Inflammatory macrophage treated with lipopolysaccharide for 4 hours (primary cell): ENCODE results near the gene CDS2.

Experiments used
- DNase-seq: peaks from one replicate; pipeline ENCODE4 v3.0.0-alpha.2; 2020

The CDS2 gene

DNA sequence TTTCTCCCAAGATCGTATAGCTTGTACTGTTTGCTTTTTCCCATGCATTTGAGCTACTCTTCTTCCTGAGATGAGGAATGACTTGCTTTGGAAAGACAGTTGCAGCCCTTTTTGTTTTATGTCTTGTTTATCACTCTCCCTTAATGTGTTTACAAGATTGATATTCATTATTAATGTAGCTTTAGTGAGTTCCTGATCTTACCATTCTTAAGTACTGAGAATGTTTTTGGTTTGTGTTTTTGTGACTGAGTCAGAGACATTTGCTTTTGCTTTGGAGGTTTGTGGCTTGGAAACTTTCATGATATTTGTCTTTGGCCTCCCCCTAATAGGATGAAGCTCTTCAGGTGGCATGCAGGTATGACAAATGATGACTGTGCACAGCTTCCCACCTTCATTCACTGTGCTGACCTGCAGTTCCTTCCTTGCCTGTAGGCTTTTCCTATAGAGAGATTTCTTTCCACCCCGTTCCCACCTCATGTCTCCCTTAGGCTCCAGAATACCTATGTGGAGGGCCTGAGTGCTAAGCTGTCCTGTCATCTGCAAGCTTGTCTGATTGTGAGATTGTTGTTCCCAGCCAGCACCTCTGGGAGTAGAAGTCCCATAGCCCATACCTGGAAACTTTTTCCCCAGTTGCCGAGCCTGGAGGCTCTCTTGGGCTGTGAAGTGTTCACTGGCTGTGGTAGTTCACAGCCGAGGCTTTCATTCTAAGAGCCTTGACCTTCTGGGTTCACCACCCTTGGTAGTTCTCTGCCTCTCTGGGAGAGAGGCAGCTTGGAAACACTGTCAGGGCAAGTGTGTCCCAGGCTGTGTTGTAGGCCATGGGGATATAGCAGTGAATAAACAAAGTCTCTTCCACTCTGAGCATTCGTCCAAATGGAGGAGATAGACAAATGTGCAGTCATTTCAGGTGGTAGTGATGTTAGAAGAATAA is 27.1 kb downstream of the CDS2 start:
- no peak for DNase-seq

DNA sequence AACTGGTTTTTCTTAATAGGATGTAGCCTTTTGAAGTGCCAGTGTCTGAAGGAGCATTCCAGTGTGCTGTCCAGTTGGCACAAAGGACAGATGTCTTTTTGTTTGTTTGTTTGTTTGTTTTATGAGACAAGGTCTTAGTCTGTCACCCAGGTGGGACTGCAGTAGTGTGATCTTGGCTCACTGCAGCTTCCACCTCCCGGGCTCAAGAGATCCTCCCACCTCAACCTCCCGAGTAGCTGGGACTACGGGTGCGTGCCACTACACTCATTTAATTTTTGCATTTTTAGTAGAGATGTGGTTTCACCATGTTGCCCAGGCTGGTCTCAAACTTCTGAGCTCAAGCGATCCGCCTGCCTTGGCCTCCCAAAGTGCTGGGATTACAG is 27.7 kb downstream of the CDS2 start:
- no peak for DNase-seq

DNA sequence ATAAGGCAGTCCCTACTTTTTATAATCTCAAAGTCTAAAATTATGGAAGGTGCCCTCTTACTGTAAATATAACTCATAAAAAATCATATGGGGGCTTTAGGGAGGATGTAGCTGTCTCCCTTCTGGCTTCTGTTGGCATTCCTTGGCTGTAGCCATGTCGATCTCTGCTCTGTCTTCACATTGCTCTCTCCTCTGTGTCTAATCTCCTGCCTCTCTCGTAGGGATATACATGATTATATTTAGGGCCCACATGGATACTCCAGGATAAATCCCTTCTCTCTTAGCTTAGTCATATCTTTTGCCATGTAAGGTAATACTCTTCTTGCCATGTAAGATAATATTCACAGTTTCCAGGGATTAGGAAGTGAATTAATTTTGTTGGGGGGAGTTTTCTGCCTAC is 28.6 kb downstream of the CDS2 start:
- DNase-seq, result no peak

DNA sequence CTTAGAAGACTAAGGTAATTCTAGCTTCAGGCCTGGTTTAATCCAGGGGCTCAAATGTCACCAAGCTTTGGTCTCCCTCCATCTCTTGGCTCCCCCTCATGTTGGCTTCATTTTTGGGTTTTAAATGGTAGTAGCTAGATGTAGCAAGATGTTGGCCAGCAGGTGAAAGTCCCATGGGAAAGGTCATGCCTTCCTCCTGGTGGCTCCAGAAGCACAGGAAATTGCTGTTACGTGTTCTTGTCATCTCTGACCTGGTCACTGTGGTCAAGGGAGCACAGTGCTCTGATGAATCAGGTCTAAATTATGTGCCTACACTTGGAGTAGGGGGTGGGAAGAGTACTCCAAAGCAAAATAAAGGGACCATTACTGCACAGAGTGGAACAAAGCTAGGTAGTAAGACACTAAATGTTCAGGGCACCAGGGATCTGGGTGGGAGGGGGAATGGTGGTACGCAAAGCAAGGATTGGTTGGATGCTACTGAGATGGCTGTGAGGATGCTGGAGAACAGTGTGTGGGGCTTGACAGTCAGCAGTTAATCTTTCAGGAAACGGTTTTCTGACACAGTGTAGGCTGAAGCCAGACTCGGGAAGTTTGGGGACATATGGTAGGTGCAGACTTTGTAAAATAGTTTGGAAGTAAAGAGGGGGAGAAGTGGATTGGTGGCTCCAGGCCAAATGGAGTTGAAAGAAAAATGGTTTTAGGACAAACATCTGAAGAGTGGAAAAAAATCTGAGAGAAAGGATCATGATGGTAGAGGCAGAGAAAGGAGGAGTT is 30.1 kb downstream of the CDS2 start:
- DNase-seq, result no peak

DNA sequence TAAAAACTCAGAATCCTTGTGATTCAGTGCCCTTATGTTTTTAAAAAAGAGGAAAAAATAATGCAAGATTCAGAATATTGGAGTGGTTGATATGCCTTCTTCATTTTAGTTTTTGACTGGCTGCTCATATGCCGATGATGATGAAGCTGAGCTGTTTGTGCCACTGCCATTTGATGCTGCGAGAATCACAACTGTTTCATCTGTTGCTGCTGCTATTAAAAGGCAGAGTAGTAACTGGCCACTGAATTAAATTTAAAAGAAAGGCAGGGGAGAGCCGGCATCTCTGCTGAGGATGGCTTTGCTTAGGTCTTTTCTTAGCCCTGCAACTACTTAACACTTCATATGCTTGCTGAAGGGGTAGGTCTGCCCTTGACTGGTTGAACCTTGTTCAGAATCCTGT is 33.1 kb downstream of the CDS2 start:
- DNase-seq, result no peak

DNA sequence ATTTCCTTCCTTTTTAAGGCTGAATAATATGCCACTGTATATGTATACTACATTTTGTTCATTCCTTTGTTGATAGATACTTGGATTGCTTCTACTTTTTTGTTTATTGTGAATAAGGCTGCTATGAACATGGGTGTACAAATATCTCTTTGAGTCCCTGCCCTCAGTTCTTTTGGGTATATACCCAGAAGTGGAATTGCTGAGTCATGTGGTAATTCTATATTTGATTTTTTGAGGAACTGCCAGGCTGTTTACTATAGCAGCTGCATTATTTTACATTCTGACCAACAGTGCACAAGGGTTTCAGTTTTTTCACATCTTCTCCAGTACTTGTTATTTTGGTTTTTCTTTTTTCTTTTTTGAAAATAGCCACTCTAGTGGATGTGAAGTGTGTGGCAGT is 34.1 kb downstream of the CDS2 start:
- DNase-seq, result peak; percentile 61

DNA sequence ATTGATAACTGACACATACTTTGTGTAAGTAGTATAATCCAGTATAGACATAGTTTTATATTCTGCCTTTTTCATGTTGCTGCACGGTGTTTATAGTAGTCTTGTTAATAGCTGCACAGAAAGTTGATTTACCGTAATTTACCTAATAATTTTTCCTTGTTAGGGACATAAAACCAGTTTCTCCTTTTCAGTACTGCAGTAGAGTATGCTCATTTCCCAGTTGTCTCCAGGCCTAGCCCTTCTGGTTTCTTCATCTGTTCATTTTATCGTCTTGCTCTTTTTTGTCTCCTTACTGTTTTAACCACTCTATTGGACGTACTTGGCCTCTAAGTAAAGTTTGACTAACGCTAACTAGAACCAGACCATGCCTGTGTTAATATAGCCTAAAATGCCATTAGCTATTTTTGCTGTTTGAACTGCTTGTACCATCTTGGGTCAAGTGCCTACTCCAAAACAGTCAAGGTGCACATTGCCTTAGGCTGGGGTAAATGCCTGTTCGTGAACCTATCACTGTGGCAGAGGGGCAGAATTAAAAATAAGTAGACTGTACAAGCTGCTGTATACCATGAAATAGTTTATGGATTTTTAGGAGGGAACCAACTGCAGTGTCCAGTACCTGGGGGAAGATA is 34.8 kb downstream of the CDS2 start:
- DNase-seq, result no peak

DNA sequence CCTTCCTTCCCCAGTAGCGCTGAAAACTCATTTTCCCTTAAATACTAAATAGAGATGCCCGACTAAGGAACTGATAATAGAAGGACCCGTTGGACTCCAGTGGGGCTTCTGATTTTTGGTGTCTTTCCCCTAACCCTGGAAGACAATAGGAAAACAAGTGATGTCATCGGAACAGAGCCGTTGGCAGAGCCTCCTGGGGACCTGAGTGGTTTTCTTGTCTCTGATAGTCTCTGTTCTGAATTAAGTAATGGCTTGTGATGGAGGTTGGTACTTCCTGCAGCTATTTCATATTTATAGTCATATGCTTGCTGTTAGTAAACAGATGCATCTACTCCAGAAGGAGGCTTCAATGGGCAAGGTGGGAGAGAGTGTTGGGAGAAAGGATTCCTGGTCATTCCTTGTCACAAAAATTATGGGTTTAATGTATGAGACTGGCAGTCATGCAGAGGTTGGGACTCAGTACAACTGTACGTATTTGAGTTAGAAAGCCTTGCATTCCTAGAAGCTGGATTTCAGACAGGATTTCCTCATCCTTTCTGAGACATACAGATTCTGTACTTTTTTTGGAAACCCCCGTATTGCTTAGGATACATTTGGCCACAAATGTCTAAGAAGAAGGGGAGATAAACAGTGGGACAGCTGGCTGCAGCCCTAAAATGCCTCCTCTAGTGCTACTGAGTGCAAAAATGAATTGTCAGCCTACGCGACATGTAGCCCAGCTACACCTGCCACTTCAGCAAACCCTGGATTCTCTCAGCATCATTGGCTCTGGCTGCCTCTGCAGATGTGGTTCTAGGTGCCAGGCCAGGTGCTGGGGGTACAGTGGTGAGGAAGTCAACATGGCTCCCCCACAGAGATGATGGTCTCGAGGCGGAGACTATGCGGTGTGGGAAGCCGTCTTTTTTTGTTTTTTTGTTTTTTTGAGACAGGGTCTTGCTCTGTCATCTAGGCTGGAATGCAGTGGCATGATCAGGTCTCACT is 38.1 kb downstream of the CDS2 start:
- peak; percentile 64 for DNase-seq

DNA sequence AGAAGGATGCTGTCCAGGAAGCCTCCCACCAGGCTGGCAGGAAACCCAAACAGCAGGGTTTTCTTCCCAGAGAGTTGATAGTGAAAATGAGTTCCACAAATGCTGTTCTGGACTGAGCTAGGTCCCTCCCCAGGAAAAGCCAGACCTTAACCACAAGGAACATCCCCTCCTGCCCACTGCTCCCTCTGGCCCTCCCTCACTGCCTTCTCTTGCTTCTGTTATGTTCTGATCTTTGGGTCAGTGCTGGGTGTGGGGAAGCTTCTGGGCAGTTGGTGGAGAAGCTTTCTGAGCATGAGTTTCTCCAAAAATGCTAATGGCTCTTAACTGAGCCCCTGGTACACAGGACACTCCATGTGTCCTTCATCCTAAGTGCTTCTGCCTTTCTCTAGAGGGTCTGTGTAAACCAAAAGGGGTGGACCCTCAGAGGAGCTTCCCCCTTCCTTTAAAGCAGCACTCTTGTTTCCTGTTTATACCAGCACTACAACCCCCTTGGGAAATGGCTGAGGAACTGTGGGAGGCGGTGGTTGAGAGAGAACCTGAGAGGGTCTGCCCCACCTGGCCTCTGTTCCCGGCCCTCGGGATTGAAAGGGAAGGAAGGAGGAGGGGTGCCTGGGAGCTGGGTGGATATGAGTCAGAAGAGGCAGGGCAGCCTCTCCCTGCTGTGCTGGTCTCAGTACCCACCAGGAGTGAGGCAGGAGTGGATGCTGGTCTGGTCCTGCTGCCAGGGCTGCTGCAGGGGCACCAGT is 42.0 kb downstream of the CDS2 start:
- DNase-seq, result peak; percentile 54

DNA sequence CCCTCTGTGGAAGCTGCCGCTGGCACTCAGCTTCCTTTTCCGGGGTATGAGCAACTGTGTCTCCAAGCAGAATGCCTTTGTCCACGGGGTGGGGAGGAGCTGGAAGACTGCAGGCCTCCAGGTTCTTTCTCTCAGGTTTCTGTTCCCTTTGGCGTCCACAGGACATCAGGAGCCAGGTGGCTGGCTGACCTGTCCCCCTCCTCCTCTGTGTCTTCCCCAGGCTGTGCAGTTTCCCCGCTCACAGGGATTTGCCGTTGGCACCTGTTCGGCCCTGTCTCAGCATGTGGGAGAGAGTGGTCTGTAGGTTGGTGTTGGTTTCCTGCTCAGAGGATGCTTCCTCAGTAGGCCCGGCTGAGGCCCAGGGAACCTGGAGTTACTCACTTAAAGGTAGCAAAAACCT is 43.5 kb downstream of the CDS2 start:
- no peak for DNase-seq

DNA sequence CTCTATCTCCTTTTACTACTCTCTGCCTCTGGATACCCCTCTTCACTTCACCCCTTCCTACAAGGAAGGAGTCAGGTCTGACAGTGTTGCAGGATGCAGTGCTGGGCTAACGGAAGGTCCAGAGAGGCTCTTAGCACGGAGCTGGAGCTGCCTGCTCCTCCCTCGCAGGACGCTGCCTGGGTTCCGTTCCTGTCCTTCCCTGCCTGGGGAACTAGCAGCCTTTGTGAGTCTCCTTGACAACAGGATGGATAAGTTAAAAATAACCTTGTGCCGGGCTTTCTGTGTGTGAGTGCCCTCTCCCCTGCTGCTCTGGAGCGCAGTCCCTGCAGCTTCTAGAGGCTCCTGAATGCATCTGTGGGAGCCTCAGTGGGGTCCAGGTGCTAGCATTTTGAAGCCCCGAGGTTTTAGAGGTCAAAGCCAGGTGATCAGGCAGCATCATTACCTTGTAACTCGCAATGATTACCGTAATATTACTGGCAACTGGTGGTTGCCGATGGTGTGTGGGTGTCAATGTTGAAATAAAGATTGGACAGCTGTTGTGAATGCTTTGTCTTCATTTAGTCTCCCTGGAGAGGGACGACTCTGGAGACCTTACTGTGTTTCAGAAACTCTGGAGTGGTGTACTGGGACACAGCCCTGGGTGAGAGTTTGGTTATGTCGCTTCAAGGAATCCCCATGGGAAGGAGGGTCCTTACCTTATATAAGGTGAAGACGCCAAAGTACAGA is 44.4 kb downstream of the CDS2 start:
- DNase-seq, result no peak

DNA sequence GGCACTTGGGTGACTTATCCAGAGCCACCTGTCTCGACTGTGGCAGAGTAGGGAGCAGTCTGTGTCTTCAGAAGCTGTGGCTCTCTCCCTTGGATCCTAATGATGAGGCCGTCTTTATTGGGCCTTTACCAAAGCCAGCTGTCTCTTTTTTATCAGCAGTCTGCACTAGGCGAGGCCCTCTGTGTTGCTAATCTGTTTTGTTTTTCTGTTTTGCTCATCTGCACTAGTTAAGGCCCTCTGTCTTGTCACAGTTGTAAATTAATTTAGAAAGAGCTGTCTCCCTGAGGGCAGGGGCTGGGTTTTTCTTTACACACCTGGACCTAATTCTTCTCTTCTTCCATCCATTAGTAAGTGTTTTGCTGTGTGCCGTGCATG is 45.0 kb downstream of the CDS2 start:
- DNase-seq, result no peak

DNA sequence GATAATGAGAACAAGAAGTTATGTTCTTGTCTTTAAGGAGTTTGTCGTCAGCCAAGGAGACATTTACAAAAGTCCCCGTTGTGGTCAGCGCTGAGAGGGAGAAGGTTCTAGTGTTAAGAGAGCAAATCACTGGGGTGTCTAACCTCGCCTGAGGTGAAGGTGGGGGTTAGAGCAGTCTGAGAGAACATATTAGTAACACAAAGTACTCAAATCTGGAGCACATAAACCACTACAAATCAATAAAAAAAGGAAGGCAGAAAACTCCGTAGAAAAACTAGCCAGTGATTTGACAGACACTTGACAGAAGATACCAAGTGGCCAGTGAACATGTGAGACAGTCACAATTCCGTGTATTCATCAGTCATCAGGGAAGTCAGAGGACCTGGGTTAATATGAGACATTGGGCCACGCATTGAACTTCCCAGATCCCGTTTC is 45.4 kb downstream of the CDS2 start:
- peak; percentile 25 for DNase-seq

DNA sequence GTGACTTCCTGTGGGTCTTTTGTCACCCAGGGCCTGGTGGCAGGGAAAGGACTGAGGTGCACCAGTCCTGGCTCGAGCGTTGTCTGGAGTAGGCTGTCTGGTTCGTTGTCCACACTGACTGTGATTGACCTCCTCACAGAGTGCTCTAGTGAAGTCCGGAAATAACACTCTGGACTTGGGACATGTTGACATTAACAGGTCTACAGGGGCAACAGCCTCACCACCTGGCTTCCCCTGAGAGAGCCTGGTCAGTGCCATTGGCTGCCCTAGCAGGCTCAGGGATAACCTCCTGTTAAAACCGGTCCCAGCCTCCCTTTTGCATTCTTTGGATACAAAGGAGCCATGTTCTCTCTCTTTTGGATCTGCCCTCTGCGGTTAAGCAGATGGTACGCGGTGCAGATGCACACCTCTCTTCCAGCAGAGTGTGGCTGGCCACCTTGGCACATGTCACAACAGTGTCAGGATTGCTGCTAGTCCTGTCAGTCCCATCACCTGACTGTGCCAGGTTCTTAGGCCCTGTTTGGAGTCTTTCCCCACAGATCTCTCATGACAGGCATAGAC is 46.2 kb downstream of the CDS2 start:
- DNase-seq, result no peak

DNA sequence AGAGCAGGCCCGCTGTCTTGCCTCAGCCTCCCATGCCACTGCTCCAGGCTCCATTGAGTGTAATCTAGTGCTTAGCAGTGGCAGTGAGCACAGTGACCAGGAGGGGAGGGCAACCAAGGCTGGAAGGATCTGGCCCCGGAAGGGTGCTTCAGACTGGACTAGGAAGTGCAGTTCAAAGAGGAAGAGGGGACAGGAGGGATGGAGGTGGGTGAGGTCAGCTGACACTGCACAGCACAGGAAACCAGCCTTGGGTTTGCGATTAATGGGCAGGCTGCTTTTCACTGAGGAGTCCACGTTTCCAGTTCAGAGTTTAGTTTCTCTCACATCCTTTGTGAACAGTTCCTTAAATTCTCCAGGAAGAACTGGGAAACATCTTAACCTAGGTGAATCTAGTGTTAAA is 46.9 kb downstream of the CDS2 start:
- peak; percentile 46 for DNase-seq

DNA sequence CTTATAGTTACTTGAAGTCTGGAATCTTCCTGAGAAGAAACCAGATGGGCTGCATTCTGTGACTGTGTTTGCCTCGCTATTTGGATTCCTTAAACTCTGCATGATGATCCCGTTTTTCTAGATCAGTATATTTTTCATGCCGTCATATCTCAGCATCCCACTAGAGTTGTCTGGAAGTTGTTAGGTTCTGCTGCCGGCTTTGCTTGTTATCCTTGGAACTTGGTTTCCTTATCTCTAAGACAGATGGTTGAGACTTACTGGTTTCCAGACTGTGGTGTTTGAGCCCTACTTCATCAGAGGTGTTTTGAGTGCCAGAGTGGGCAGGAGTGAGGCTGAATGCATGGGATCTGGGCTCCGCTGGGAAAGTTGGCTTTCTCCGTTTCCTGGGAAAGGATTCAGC is 50.3 kb downstream of the CDS2 start:
- DNase-seq, result no peak

DNA sequence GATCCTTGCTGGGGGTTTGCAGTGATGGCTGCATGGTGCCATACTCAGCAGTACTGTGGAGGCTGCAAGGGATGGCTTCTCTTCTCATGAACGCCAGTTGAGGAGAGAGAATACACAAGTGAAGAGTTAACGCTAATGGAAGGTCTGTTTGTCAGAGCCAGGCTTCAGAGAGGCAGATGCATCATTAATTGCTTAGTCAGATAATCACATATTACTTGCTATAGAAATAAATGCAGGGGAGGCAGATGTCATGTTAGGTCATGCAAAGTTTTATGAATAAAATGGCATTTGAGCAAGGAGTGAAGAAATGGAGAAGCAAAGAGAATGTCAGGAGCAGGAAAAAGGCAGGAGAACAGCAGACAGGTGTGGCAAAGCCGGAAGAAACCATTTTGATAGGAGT is 51.2 kb downstream of the CDS2 start:
- no peak for DNase-seq

DNA sequence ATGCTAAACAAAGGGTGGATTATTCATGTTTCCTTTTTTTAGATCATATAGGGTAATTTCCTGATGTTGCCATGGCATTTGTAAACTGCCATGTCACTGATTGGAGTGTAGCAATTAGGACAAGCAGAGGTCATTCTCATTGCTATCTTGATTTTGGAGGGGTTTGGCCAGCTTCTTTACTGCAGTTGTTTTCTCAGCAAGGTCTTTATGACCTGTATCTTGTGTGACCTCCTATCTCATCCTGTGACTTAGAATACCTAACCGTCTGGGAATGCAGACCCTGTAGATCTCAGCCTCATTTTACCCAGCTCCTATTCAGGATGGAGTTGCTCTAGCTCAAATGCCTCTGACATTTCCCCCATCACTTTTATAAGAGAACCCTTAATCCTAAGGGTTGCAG is 53.6 kb downstream of the CDS2 start:
- no peak for DNase-seq

DNA sequence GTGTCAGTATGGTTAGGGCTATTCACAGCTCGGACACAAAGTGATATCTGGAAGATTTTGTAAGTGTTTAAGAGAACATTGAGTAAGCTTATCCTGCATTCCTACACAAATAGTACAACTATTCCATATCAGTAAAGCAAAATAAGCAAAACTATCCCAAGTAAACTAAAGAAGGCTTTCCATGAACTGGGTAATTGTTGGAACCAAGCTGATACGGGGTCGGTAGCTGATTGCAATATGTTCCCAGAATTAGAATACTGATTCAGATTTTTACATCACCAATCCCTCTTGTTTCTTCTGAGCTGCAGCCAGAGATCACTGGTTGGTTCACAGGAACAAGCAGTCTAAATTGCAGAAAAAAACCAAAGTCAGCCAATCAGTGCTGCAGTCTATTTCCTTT is 54.1 kb downstream of the CDS2 start:
- no peak for DNase-seq

DNA sequence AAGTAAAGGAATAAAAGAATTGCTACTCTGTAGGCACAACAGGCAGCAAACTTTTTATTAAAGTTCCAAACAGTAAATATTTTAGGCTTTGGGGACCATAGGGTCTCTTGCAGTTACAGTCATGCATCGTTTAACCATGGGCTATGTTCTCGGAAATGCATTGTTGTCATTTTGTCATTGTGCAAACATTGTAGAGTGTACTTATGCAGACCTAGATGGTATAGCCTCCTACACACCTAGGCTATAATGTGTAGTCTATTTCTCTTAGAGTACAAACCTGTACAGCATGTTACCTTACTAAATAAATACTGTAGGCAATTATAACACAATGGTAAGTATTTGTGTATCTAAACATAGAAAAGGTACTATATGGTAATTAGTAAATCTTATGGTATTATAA is 54.7 kb downstream of the CDS2 start:
- no peak for DNase-seq

DNA sequence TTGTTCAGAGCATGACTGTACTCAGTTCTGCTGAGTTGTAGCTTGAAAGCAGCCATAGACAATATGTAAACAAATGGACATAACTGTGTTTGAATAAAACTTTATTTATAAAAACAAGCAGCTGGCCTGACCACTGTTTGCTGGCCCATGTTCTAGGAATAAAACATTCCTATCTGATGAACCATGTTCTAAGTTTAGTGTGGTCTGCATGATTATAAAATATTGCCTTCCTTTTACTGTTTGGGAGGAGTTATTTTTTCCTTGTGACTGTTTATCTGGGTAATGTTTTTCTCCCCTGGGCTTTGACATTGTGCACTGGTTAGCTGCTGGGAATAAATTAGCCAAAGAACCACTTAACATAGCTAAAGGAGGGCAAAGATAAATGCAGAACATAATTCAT is 55.1 kb downstream of the CDS2 start:
- DNase-seq, result no peak
